Heart right ventricle (tissue), 16 donors: ENCODE measurements around the gene SFXN5. TPM values are rescaled to one million over a fixed set of nuclear protein-coding genes. Genes with fewer than 3 reads are reported as not detected.

ENCODE experiments used
- ATAC-seq, 8 donors: fragments of 200-7000 bp; cut with Tn5 transposase; one replicate each; pipeline ENCODE4 v1.9.1; 2020; ENCODE audit warnings: mild to moderate bottlenecking in 8 of 8, moderate library complexity in 8 of 8, moderate number of reproducible peaks in 1 of 8
- DNase-seq, 2 donors: peaks; one replicate each; pipeline ENCODE4 v3.0.0-alpha.2; 2020
- H3K27ac ChIP-seq, 10 donors: fragments of 200-600 bp; sonication (generic) in 2 of 10; one replicate each; pipeline versions ENCODE4 v1.5.0 to v1.8.0; 2020 to 2022; ENCODE audit warnings: mild to moderate bottlenecking in 3 of 10
- H3K27me3 ChIP-seq, 7 donors: fragments of 200-600 bp; one replicate each; pipeline ENCODE4 v1.8.0; 2021 to 2022; ENCODE audit warnings: mild to moderate bottlenecking in 2 of 7
- H3K36me3 ChIP-seq, 9 donors: fragments of 200-600 bp; sonication (generic) in 1 of 9; one replicate each; pipeline versions ENCODE4 v1.5.0 to v1.8.0; 2020 to 2022; ENCODE audit warnings: mild to moderate bottlenecking in 2 of 9
- H3K4me1 ChIP-seq, 9 donors: fragments of 200-600 bp; sonication (generic) in 1 of 9; one replicate each; pipeline versions ENCODE4 v1.5.0 to v1.8.0; 2020 to 2022; ENCODE audit warnings: mild to moderate bottlenecking in 4 of 9
- H3K4me3 ChIP-seq, 10 donors: fragments of 200-600 bp; sonication (generic) in 2 of 10; one replicate each; pipeline versions ENCODE4 v1.5.0 to v1.8.0; 2020 to 2022; ENCODE audit warnings: mild to moderate bottlenecking in 7 of 10, moderate library complexity in 2 of 10
- H3K9me3 ChIP-seq, 11 donors: fragments of 200-600 bp in 10 of 11; sonication (generic) in 2 of 11; one replicate each; pipeline versions ENCODE4 v1.5.0 to v1.8.0; 2013 to 2022; ENCODE audit warnings: mild to moderate bottlenecking in 2 of 11, control low read depth in 1 of 11, moderate library complexity in 1 of 11
- WGBS, 2 donors: extraction: QIAGEN DNeasy Blood & Tissue Kit; methylation state at CpG; one replicate each; pipeline ENCODE4 v1.1.7; 2013; ENCODE audit warnings: inconsistent platforms in 1 of 2; 5-methylcytosine and 5-hydroxymethylcytosine counted together
- intact Hi-C, 10 donors: fragments of 100-400 bp; cut with DNase I; formaldehyde crosslinking; loops; one replicate each; pipeline versions ENCODE4 v1.11.1 to v1.14.2; 2022
- polyA plus RNA-seq, 2 donors: library from polyadenylated mRNA; stranded (reverse); fragments of 200-250 nt; gene quantifications; one replicate each; pipeline ENCODE4 v1.2.3, GENCODE V29; 2013
- total RNA-seq, 10 donors: library from RNA; stranded (reverse); fragmentation: NEBNext Ultra II Directional in 3 of 10; extraction: Animal tissue kit (Norgen Biotek cat#: 25700) in 3 of 10; gene quantifications; one replicate each; pipeline versions ENCODE4 v1.2.1 to v1.2.4, GENCODE V29; 2021 to 2023
- TF ChIP-seq, protein P1 (sequence below), 9 donors: fragments of 200-600 bp; sonication (generic) in 2 of 9; IDR thresholded peaks; one replicate each; pipeline versions ENCODE4 v1.5.0 to v1.8.0; 2021 to 2022; ENCODE audit warnings: antibody characterized with exemption in 9 of 9, mild to moderate bottlenecking in 5 of 9, moderate library complexity in 1 of 9
- donor health status: Arrhythmogenic right ventricular cardiomyopathy.
- donor health status: ischemic (EF 13 %, LVEDD 7.1; RV severe dilation, severe dysfunction).
- donor health status: healthy with polysubstance abuse.
- donor health status: DM: no; HTN: yes; CAD: no.
- donor health status: DM: no; HTN: no; CAD: no.
- donor health status: ischemic (EF 25% LVEDD 6.9; RV normal size, moderate dysfunction).
- donor health status: ischemic (EF 25% LVEDD 5.7; RV mildly dilated, moderate dysfunction).
- donor health status: healthy.
- donor health status: DM: yes; HTN: yes; CAD: no.
- donor health status: Ischemic cardiomyopathy.
- donor health status: ischemic (EF 35%, LVEDD 5.7; RV mildly dilated, moderate dysfunction).
- donor health status: nonischemic (EF 11% LVEDD 7.7; RV severe dilation, severe dysfunction).
- donor health status: DM: yes; HTN: yes; CAD: no.
- donor health status: PGD.
- donor health status: ischemic (EF 29% LVEDD 5.4; RV normal size, mild dysfunction).
- donor health status: nonischemic (EF 23%, LVEDD 6.1; RV moderate dilation, normal function).

Gene SFXN5
- total and polyA plus RNA-seq, 12 donors = 4.4 to 11.8 (median 9.7) TPM

DNA sequence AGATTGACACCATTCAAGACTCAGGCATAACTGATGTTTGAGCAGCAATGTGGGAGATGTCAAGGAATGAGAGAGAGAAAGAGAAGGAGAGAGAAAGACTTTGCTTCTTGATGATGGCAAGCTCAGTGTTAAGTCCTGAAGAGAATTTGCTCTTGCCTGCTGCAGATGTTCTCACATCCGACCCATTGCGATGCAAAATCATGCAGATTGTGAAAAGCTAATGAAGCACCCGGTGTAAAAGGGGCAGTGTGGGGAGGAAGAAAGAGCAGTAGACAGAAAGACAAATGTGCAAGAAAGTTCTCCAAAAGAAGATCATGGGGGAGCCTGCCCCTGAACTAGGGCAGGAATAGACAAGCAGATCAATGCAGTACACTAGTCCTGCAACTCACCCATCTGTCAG lies 96.5 kb downstream of the SFXN5 start:
- H3K36me3 ChIP-seq = peaks cover 0 to 18% (median 0%) of the 10 kb centered on the region in 9 donors
- DNase-seq = no peak
- TF ChIP-seq, protein P1, sequence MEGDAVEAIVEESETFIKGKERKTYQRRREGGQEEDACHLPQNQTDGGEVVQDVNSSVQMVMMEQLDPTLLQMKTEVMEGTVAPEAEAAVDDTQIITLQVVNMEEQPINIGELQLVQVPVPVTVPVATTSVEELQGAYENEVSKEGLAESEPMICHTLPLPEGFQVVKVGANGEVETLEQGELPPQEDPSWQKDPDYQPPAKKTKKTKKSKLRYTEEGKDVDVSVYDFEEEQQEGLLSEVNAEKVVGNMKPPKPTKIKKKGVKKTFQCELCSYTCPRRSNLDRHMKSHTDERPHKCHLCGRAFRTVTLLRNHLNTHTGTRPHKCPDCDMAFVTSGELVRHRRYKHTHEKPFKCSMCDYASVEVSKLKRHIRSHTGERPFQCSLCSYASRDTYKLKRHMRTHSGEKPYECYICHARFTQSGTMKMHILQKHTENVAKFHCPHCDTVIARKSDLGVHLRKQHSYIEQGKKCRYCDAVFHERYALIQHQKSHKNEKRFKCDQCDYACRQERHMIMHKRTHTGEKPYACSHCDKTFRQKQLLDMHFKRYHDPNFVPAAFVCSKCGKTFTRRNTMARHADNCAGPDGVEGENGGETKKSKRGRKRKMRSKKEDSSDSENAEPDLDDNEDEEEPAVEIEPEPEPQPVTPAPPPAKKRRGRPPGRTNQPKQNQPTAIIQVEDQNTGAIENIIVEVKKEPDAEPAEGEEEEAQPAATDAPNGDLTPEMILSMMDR (IDR thresholded peaks at IDR 0.05) = no peak
- H3K27ac ChIP-seq = no peak overlapping the region
- no peak overlapping the region for H3K4me3 ChIP-seq
- no peaks in the 10 kb centered on the region for H3K9me3 ChIP-seq
- WGBS, 2 donors = 69 to 73% methylated on average over 3 of the region's 3 CpGs
- no peak for ATAC-seq
- H3K4me1 ChIP-seq = peaks cover 0 to 14% (median 4%) of the 10 kb centered on the region in 9 donors
- intact Hi-C loops = loop anchor here in 3 of 10 donors (2.0 to 10.0 kb wide), 2 partner anchors 38 to 80 kb away; no protein-coding TSS in a partner anchor
- H3K27me3 ChIP-seq = no peaks in the 10 kb centered on the region

DNA sequence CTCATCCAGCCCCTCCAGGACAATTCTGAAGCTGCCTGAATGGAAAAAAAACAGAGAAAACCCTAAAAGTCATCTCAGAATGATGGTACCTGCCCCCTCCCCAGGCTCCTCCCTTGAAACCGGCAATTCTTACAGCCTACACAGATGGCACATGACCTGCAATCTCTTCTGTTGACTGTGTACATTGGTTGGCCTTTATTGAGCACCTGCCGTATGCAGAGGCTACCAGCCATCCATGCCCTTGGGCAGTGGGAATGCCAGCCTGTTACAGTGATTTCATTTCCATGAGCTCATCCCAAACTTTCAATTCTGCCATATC lies 97.1 kb downstream of the SFXN5 start:
- Histone ChIP-seq H3K36me3 (peaks cover 0 to 18% (median 0%) of the 10 kb centered on the region in 9 donors), H3K27me3 (no peaks in the 10 kb centered on the region), H3K4me1 (peaks cover 0 to 8% (median 3%) of the 10 kb centered on the region in 9 donors), H3K4me3 (no peak overlapping the region), H3K27ac (no peak overlapping the region), H3K9me3 (no peaks in the 10 kb centered on the region)
- WGBS, 2 donors = 90 to 96% methylated on average over 2 of the region's 2 CpGs
- TF ChIP-seq, protein P1 (IDR thresholded peaks at IDR 0.05) = no peak
- intact Hi-C loops = loop anchor here in 9 of 10 donors (2.0 to 10.0 kb wide), 4 partner anchors 38 to 82 kb away; no protein-coding TSS in a partner anchor
- no peak for ATAC-seq
- DNase-seq = no peak

DNA sequence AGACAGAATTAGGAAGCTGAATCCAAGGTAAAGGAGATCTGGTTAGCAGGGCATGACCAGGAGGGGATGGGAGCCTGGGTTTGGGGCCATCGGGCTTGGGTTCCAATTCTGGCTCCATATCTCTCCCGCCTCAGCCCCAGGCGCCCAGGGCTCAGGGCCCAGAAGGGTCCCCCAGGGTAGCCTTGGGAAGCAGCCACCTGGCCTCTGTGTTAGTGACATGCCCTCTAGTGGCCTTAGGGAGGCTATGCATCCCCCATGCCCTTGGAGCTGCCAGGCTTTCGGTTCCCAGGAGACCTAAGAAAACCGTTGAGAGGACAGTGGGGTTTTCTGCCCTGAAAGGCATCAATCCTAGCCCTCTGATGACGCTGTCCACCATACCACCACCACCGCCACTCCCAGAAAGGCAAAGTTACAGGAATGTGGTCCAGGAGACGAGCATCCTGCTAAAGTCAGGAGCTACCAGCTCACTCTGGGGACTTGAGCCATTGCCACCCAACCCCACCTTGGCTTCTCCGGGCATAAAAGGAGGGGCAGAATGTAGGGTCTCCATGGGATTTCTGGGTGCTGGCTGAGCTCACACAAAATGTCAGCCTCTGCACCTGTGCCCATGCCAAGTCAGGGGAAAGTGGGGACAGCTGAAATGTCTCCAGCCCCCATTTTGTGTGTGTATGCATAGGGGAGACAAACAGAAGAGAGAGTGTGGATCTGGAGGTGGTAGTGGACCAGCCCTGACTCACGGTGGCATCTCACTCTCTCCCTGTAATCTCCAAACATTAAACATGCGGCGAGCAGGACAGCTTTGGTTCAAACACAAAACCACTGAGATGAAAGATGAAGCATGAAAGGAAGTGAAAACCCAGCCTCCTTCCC lies 97.7 kb downstream of the SFXN5 start:
- peak in 1 of 2 donors; percentile 30 for DNase-seq
- TF ChIP-seq, protein P1 (IDR thresholded peaks at IDR 0.05) = peak; percentile 38 to 84 (median 73)
- H3K27ac ChIP-seq = no peak overlapping the region

DNA sequence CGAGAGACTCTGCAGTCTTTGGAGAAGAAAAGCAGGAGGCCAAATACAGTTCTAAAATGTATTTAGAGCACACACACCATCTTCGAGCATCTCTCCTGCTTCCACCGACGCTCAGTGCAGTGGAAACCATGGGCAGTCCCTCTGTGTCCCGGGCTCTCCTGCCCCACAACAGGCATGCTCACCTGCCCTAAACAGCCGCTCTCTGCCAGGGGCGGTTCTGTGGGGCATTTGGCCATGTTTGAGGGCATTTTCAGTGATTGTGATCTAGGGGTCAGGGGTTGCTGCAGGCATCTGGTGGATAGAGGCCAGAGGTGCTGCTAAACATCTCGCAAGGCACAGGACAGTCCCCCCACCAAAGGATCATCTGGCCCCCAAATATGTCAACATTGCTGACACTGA lies 98.4 kb downstream of the SFXN5 start:
- no peak for DNase-seq
- WGBS, 2 donors = 95 to 97% methylated on average over 8 of the region's 8 CpGs
- TF ChIP-seq, protein P1 (IDR thresholded peaks at IDR 0.05) = no peak
- Histone ChIP-seq H3K9me3 (no peaks in the 10 kb centered on the region), H3K4me1 (peaks cover 0 to 7% (median 0%) of the 10 kb centered on the region in 9 donors), H3K4me3 (no peak overlapping the region), H3K36me3 (peaks cover 0 to 18% (median 0%) of the 10 kb centered on the region in 9 donors), H3K27ac (no peak overlapping the region), H3K27me3 (no peaks in the 10 kb centered on the region)
- intact Hi-C loops = loop anchor here (2.0 to 10.0 kb wide), 4 partner anchors 76 to 81 kb away; no protein-coding TSS in a partner anchor
- no peak for ATAC-seq

More for the DNA sequence above, 97.7 kb downstream of the SFXN5 start:
- Histone ChIP-seq H3K4me1 (peaks cover 0 to 7% (median 0%) of the 10 kb centered on the region in 9 donors), H3K27me3 (no peaks in the 10 kb centered on the region), H3K4me3 (no peak overlapping the region), H3K36me3 (peaks cover 0 to 18% (median 0%) of the 10 kb centered on the region in 9 donors), H3K9me3 (no peaks in the 10 kb centered on the region)
- intact Hi-C loops = loop anchor here (2.0 to 10.0 kb wide), 5 partner anchors 39 to 82 kb away; no protein-coding TSS in a partner anchor
- 64 to 66% methylated on average over 12 of the region's 12 CpGs for WGBS, 2 donors
- peak; percentile 65 to 89 (median 78) for ATAC-seq
